Colonic mucosa (tissue), 4 donors: ENCODE results near the gene SEMA4F. TPM values are rescaled to one million over a fixed set of nuclear protein-coding genes. Genes with fewer than 3 reads are reported as not detected.

ENCODE experiments used
- DNase-seq: peaks from one replicate; pipeline ENCODE4 v3.0.0-alpha.2; 2020
- H3K27ac ChIP-seq: fragments of 200-600 bp; one replicate; pipeline ENCODE4 v1.8.0; 2021
- H3K27me3 ChIP-seq: fragments of 200-600 bp; one replicate; pipeline ENCODE4 v1.8.0; 2021
- H3K36me3 ChIP-seq: fragments of 200-600 bp; one replicate; pipeline ENCODE4 v1.8.0; 2021
- H3K4me1 ChIP-seq: fragments of 200-600 bp; one replicate; pipeline ENCODE4 v1.8.0; 2021; ENCODE audit warnings: mild to moderate bottlenecking
- H3K4me3 ChIP-seq: fragments of 200-600 bp; one replicate; pipeline ENCODE4 v1.8.0; 2021
- H3K9ac ChIP-seq, 2 donors: one replicate each; pipeline ENCODE4 v1.7.0; 2013; ENCODE audit warnings: control low read depth in 2 of 2, low read depth in 2 of 2, low read length in 2 of 2
- H3K9me3 ChIP-seq: fragments of 200-600 bp; one replicate; pipeline ENCODE4 v1.8.0; 2021
- intact Hi-C: fragments of 100-400 bp; cut with DNase I; formaldehyde crosslinking; loops from one replicate; pipeline ENCODE4 v1.14.1; 2022
- total RNA-seq, 2 donors: library from RNA; stranded (reverse); fragmentation: NEBNext Ultra II Directional in 1 of 2; extraction: Animal tissue kit (Norgen Biotek cat#: 25700) in 1 of 2; gene quantifications; one replicate each; pipeline ENCODE4 v1.2.1, GENCODE V29; 2021
- TF ChIP-seq, protein P1 (sequence below): fragments of 200-600 bp; IDR thresholded peaks from one replicate; pipeline ENCODE4 v1.8.0; 2022; ENCODE audit warnings: antibody characterized with exemption, mild to moderate bottlenecking
- donor health status: healthy.
- donor health status: DM: no; HTN: no; CAD: no.
- donor health status: DM: no; HTN: no; CAD: no.

The SEMA4F gene
- total RNA-seq, 2 donors from 2014 or later: 4.4 to 5.5 TPM

DNA sequence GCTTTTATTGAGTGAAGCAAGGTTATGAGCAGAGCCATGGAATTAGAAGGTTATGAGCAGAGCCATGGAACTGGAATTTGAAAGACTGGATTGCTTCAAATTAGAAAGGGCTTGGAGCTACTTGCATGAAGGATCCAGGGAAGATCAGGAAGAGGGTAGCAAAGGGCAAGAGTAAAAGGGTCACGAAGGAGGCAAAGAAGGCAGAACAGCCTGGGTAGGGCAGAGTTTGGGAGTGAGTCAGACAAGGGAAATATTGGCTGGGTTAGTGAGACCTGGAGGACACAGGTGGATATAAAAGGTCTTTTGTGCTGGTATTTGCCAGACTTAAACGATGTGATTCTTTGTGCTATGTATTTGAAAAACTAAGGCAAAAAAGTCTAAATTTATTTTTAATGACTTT lies 65.0 kb downstream of the SEMA4F start:
- H3K27me3 ChIP-seq: no peaks in the 10 kb centered on the region
- peak; percentile 58 for DNase-seq
- intact Hi-C loops: loop anchor here (10.0 kb wide), 1 partner anchor 116 kb away; the partner anchor contains the start of gene HK2

DNA sequence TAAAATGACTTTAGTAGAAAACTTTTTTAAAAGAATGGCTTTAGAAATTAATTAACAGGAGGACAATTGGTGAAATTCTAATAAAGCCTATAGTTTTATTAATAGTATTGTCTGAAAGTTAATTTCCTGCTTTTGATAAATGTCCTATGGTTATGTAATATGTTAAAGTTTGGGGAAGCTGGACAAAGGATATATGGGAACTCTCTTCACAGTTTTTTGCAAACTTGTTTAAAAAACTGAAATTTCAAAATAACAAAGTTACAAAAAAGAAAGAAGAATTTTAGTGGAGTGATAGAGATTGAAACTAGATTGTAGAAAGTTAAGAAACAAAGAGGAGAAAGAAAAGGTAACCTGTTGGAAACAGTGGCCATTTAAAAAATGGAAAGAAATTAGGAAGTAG lies 67.3 kb downstream of the SEMA4F start:
- Histone ChIP-seq H3K9me3 (no peaks in the 10 kb centered on the region), H3K27me3 (no peaks in the 10 kb centered on the region), H3K4me1 (no peaks in the 10 kb centered on the region), H3K27ac (no peak overlapping the region), H3K9ac (no peak overlapping the region), H3K4me3 (no peak overlapping the region), H3K36me3 (no peaks in the 10 kb centered on the region)
- intact Hi-C loops: no loop called here
- TF ChIP-seq, protein P1, sequence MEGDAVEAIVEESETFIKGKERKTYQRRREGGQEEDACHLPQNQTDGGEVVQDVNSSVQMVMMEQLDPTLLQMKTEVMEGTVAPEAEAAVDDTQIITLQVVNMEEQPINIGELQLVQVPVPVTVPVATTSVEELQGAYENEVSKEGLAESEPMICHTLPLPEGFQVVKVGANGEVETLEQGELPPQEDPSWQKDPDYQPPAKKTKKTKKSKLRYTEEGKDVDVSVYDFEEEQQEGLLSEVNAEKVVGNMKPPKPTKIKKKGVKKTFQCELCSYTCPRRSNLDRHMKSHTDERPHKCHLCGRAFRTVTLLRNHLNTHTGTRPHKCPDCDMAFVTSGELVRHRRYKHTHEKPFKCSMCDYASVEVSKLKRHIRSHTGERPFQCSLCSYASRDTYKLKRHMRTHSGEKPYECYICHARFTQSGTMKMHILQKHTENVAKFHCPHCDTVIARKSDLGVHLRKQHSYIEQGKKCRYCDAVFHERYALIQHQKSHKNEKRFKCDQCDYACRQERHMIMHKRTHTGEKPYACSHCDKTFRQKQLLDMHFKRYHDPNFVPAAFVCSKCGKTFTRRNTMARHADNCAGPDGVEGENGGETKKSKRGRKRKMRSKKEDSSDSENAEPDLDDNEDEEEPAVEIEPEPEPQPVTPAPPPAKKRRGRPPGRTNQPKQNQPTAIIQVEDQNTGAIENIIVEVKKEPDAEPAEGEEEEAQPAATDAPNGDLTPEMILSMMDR: no peak
- no peak for DNase-seq

More for the DNA sequence above, 65.0 kb downstream of the SEMA4F start:
- no peaks in the 10 kb centered on the region for H3K9me3 ChIP-seq
- H3K27ac ChIP-seq: no peak overlapping the region
- H3K36me3 ChIP-seq: no peaks in the 10 kb centered on the region
- no peak overlapping the region for H3K9ac ChIP-seq
- no peaks in the 10 kb centered on the region for H3K4me1 ChIP-seq
- TF ChIP-seq, protein P1: no peak
- no peak overlapping the region for H3K4me3 ChIP-seq

DNA sequence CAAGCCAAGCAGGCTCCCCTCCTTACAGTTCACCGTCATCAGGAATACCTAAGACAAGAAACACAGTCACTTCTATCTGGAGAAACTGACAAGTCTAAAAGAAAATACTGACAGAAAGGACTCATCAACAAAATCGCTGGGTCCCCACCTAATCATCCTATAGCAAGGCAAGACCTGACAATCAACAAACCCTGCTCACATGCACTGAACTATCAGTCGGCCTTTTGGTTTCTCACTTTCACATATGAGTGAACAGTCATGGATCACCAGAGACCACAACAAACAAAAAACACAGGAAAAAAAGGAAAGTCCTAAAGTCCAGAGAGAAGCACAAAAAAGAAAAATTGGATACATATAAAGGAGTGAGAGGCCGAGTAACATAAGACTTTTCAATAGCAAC lies 70.4 kb downstream of the SEMA4F start:
- no peak for DNase-seq
- no peaks in the 10 kb centered on the region for H3K9me3 ChIP-seq
- TF ChIP-seq, protein P1: no peak
- no peak overlapping the region for H3K4me3 ChIP-seq
- H3K27ac ChIP-seq: no peak overlapping the region
- no peaks in the 10 kb centered on the region for H3K4me1 ChIP-seq
- H3K36me3 ChIP-seq: no peaks in the 10 kb centered on the region
- intact Hi-C loops: no loop called here
- H3K27me3 ChIP-seq: no peaks in the 10 kb centered on the region
- no peak overlapping the region for H3K9ac ChIP-seq

- H3K27ac ChIP-seq: no peak overlapping the region
- no peak overlapping the region for H3K9ac ChIP-seq
- H3K4me3 ChIP-seq: no peak overlapping the region
- H3K9me3 ChIP-seq: no peaks in the 10 kb centered on the region
- no peaks in the 10 kb centered on the region for H3K4me1 ChIP-seq
- H3K27me3 ChIP-seq: no peaks in the 10 kb centered on the region
- no peaks in the 10 kb centered on the region for H3K36me3 ChIP-seq
- TF ChIP-seq, protein P1: no peak
- intact Hi-C loops: no loop called here
- DNase-seq: no peak
Observed at GRCh38 chr2:74725287-74725686, 71.2 kb downstream of the SEMA4F start.

DNA sequence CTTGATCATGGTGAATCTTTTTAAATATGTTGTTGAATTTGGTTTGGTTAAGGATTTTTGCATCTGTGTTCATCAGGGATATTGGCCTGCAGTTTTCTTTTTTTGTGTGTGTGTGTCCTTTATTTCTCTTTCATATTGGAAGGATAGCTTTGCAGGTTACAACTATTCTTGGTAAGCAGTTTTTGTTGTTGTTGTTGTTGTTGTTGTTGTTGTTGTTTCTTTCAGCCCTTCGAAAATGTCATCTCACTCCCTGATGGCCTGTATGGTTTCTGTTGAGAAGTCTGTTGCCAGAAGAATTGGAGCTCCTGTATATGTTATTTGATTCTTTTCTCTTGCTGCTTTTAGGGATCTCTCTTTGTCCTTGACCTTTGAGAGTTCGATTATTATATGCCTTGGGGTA lies 74.8 kb downstream of the SEMA4F start:
- Histone ChIP-seq H3K9ac (no peak overlapping the region), H3K27ac (no peak overlapping the region), H3K4me1 (no peaks in the 10 kb centered on the region), H3K36me3 (no peaks in the 10 kb centered on the region), H3K9me3 (no peaks in the 10 kb centered on the region), H3K4me3 (no peak overlapping the region), H3K27me3 (no peaks in the 10 kb centered on the region)
- intact Hi-C loops: no loop called here
- DNase-seq: no peak
- TF ChIP-seq, protein P1: no peak

- TF ChIP-seq, protein P1: no peak
- DNase-seq: no peak
- H3K36me3 ChIP-seq: no peaks in the 10 kb centered on the region
- H3K27ac ChIP-seq: no peak overlapping the region
- no peaks in the 10 kb centered on the region for H3K27me3 ChIP-seq
- H3K4me1 ChIP-seq: no peaks in the 10 kb centered on the region
- H3K9me3 ChIP-seq: no peaks in the 10 kb centered on the region
- no peak overlapping the region for H3K9ac ChIP-seq
- no peak overlapping the region for H3K4me3 ChIP-seq
- intact Hi-C loops: no loop called here
Observed at GRCh38 chr2:74730530-74730929, 76.5 kb downstream of the SEMA4F start.
